ENCODE results near the gene AEBP1. TPM values are rescaled to one million over a fixed set of nuclear protein-coding genes. Genes with fewer than 3 reads are reported as not detected.

The AEBP1 gene
- total RNA-seq, 6 experiments from 2014 or later: 69.7 to 83.2 (median 76.4) TPM

- Mint-ChIP-seq H3K27me3 (ENCODE audit: insufficient read depth) (peaks cover 6% of the 10 kb centered on the region; the same call in 1 of the 2 replicates), H3K27ac (no peak overlapping the region), H3K9me3 (no peaks in the 10 kb centered on the region), H3K4me3 (no peak overlapping the region), H3K4me1 (ENCODE audit: low read depth) (peaks cover 17% of the 10 kb centered on the region), H3K36me3 (ENCODE audit: low read depth) (peaks cover 9% of the 10 kb centered on the region)
- TF ChIP-seq, protein P1, sequence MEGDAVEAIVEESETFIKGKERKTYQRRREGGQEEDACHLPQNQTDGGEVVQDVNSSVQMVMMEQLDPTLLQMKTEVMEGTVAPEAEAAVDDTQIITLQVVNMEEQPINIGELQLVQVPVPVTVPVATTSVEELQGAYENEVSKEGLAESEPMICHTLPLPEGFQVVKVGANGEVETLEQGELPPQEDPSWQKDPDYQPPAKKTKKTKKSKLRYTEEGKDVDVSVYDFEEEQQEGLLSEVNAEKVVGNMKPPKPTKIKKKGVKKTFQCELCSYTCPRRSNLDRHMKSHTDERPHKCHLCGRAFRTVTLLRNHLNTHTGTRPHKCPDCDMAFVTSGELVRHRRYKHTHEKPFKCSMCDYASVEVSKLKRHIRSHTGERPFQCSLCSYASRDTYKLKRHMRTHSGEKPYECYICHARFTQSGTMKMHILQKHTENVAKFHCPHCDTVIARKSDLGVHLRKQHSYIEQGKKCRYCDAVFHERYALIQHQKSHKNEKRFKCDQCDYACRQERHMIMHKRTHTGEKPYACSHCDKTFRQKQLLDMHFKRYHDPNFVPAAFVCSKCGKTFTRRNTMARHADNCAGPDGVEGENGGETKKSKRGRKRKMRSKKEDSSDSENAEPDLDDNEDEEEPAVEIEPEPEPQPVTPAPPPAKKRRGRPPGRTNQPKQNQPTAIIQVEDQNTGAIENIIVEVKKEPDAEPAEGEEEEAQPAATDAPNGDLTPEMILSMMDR (IDR thresholded peaks at IDR 0.05): peak; percentile 43
- no peak for DNase-seq
These were observed 4.9 kb downstream of the AEBP1 start for GRCh38 chr7:44108768-44109750.

DNA sequence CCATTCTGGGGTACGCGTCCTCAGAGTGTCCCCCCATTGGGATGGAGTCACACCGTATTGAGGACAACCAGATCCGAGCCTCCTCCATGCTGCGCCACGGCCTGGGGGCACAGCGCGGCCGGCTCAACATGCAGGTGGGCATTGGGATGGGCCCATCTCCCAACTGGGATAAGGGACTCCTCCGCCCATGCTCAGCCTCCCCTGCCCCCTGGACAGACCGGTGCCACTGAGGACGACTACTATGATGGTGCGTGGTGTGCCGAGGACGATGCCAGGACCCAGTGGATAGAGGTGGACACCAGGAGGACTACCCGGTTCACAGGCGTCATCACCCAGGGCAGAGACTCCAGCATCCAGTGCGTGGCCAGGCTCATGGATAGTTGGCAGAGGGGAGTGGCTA, 5.8 kb downstream of the AEBP1 start:
- Mint-ChIP-seq H3K27me3 (ENCODE audit: insufficient read depth) (peaks cover 6% of the 10 kb centered on the region; the same call in 1 of the 2 replicates), H3K36me3 (ENCODE audit: low read depth) (peaks cover 9% of the 10 kb centered on the region), H3K9me3 (no peaks in the 10 kb centered on the region), H3K4me1 (ENCODE audit: low read depth) (peaks cover 15% of the 10 kb centered on the region), H3K4me3 (no peak overlapping the region), H3K27ac (no peak overlapping the region)
- TF ChIP-seq, protein P1 (IDR thresholded peaks at IDR 0.05): no peak
- no peak for DNase-seq

DNA sequence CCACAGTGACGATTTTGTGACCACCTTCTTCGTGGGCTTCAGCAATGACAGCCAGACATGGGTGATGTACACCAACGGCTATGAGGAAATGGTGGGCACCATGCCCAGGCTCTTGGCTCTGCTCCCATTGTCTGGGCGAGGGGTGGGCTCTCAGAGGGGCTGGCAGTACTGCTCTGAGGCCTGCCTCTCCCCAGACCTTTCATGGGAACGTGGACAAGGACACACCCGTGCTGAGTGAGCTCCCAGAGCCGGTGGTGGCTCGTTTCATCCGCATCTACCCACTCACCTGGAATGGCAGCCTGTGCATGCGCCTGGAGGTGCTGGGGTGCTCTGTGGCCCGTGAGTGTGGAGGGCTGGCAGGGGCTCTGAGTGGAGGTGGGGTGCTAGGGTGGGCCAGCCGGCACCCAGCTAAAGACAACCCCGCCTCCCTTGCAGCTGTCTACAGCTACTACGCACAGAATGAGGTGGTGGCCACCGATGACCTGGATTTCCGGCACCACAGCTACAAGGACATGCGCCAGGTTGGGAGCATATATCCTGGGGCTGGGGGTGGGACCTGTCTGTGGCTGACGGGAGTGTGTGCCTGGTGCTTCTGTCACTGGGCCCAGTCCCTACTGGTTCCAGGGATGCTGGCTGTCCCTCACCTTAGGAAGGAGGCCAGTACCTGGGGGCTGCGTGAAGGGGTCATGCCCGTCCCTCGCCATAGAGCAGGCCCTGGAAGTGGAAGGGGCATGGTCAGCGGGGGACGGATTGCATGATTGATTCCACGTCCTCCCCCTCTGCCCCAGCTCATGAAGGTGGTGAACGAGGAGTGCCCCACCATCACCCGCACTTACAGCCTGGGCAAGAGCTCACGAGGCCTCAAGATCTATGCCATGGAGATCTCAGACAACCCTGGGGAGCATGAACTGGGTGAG, 6.8 kb downstream of the AEBP1 start:
- H3K27ac Mint-ChIP-seq: no peak overlapping the region
- no peak overlapping the region for H3K4me3 Mint-ChIP-seq
- peaks cover 9% of the 10 kb centered on the region for H3K36me3 Mint-ChIP-seq (ENCODE audit: low read depth)
- H3K27me3 Mint-ChIP-seq (ENCODE audit: insufficient read depth): peaks cover 6% of the 10 kb centered on the region; the same call in 1 of the 2 replicates
- no peak for DNase-seq
- TF ChIP-seq, protein P1 (IDR thresholded peaks at IDR 0.05): no peak
- H3K9me3 Mint-ChIP-seq: no peaks in the 10 kb centered on the region
- peaks cover 5% of the 10 kb centered on the region for H3K4me1 Mint-ChIP-seq (ENCODE audit: low read depth)

GRCh38 chr7:44111761-44112160, 7.6 kb downstream of the AEBP1 start:
- Mint-ChIP-seq H3K9me3 (no peaks in the 10 kb centered on the region), H3K27ac (no peak overlapping the region), H3K4me1 (ENCODE audit: low read depth) (no peaks in the 10 kb centered on the region), H3K4me3 (no peak overlapping the region), H3K36me3 (ENCODE audit: low read depth) (peaks cover 9% of the 10 kb centered on the region), H3K27me3 (ENCODE audit: insufficient read depth) (peaks cover 6% of the 10 kb centered on the region; the same call in 1 of the 2 replicates)
- no peak for DNase-seq
- TF ChIP-seq, protein P1 (IDR thresholded peaks at IDR 0.05): no peak

GRCh38 chr7:44112231-44112996, 8.3 kb downstream of the AEBP1 start:
- TF ChIP-seq, protein P1 (IDR thresholded peaks at IDR 0.05): no peak
- no peaks in the 10 kb centered on the region for H3K4me1 Mint-ChIP-seq (ENCODE audit: low read depth)
- DNase-seq: no peak
- H3K27me3 Mint-ChIP-seq (ENCODE audit: insufficient read depth): peaks cover 6% of the 10 kb centered on the region
- no peaks in the 10 kb centered on the region for H3K9me3 Mint-ChIP-seq
- no peak overlapping the region for H3K4me3 Mint-ChIP-seq
- no peak overlapping the region for H3K27ac Mint-ChIP-seq
- H3K36me3 Mint-ChIP-seq (ENCODE audit: low read depth): peaks cover 9% of the 10 kb centered on the region

All from HFFc6 (cell line).